ENCODE data around the gene ADGRV1.

Gene ADGRV1

GRCh38 chr5:91118354-91118753 lies 559.8 kb downstream of the ADGRV1 start:
- TF ChIP-seq CTCF (IDR thresholded peaks at IDR 0.05), result no peak

GRCh38 chr5:91118796-91119195 lies 560.2 kb downstream of the ADGRV1 start:
- TF ChIP-seq CTCF (IDR thresholded peaks at IDR 0.05), result no peak

- TF ChIP-seq CTCF (IDR thresholded peaks at IDR 0.05), result no peak
Observed at GRCh38 chr5:91119217-91119616, 560.6 kb downstream of the ADGRV1 start.

- TF ChIP-seq CTCF (IDR thresholded peaks at IDR 0.05), result no peak
Observed at GRCh38 chr5:91119981-91120850, 561.6 kb downstream of the ADGRV1 start.

- TF ChIP-seq CTCF (IDR thresholded peaks at IDR 0.05), result no peak
Observed at GRCh38 chr5:91121347-91121993, 562.9 kb downstream of the ADGRV1 start.

GRCh38 chr5:91122651-91123050 lies 564.1 kb downstream of the ADGRV1 start:
- no peak for TF ChIP-seq CTCF (IDR thresholded peaks at IDR 0.05)

GRCh38 chr5:91123291-91123690 lies 564.7 kb downstream of the ADGRV1 start:
- TF ChIP-seq CTCF (IDR thresholded peaks at IDR 0.05), result no peak
